Upper lobe of left lung (tissue), 4 donors: Measurements from ENCODE around the gene CMYA5.

ENCODE experiments used
- CTCF ChIP-seq, 6 experiments: fragments of 450-650 bp in 4 of 6; fragments of 200-600 bp in 2 of 6; sonication (generic) in 2 of 6; IDR thresholded peaks; one replicate each; pipeline ENCODE4 v1.5.1; 2016 to 2019; ENCODE audit warnings: antibody characterized with exemption in 6 of 6
- EP300 ChIP-seq, 4 donors: sonication (generic); formaldehyde crosslinking; IDR thresholded peaks; one replicate each; pipeline ENCODE4 v1.5.1; 2017; ENCODE audit warnings: antibody characterized with exemption in 4 of 4, control low read depth in 2 of 4
- POLR2A ChIP-seq, 4 donors: fragments of 450-650 bp; IDR thresholded peaks; one replicate each; pipeline ENCODE4 v1.5.1; 2016 to 2017; ENCODE audit warnings: antibody characterized with exemption in 4 of 4, mild to moderate bottlenecking in 2 of 4
- POLR2AphosphoS5 ChIP-seq, 2 donors: sonication (generic); formaldehyde crosslinking; IDR thresholded peaks; one replicate each; pipeline ENCODE4 v1.5.1; 2017; ENCODE audit warnings: antibody characterized with exemption in 2 of 2

GRCh38 chr5:79827159-79827629, 137.6 kb downstream of the CMYA5 start:
- no peak for TF ChIP-seq POLR2A (IDR thresholded peaks at IDR 0.05)
- no peak for TF ChIP-seq CTCF (IDR thresholded peaks at IDR 0.05)
- TF ChIP-seq EP300 (IDR thresholded peaks at IDR 0.05) = no peak
- no peak for TF ChIP-seq POLR2AphosphoS5 (IDR thresholded peaks at IDR 0.05)
